Upper lobe of left lung (tissue), 6 donors: Measurements from ENCODE around the gene CRACDL. TPM values are rescaled to one million over a fixed set of nuclear protein-coding genes. Genes with fewer than 3 reads are reported as not detected.
A peak's percentile ranks its signal among the peaks of the same experiment; 100 is the strongest.

Experiments
- ATAC-seq, 2 donors: fragments of 200-7000 bp; cut with Tn5 transposase; one replicate each; pipeline ENCODE4 v1.9.1; 2022; ENCODE audit warnings: mild to moderate bottlenecking in 2 of 2, moderate library complexity in 2 of 2; ENCODE audit not compliant: low FRiP score in 2 of 2
- DNase-seq, 2 donors: peaks; one replicate each; pipeline ENCODE4 v3.0.0-alpha.2; 2019 to 2020
- H3K27ac ChIP-seq, 4 donors: fragments of 200-600 bp; sonication (generic); one replicate each; pipeline ENCODE4 v1.5.1; 2016 to 2019
- H3K27me3 ChIP-seq, 4 donors: fragments of 200-600 bp; sonication (generic); one replicate each; pipeline ENCODE4 v1.5.1; 2017 to 2019
- H3K36me3 ChIP-seq, 4 donors: fragments of 200-600 bp; sonication (generic); one replicate each; pipeline ENCODE4 v1.5.1; 2016 to 2019
- H3K4me1 ChIP-seq, 4 donors: fragments of 200-600 bp; sonication (generic); one replicate each; pipeline ENCODE4 v1.5.1; 2018 to 2019
- H3K4me3 ChIP-seq, 4 donors: fragments of 200-600 bp; sonication (generic); one replicate each; pipeline ENCODE4 v1.5.1; 2017 to 2019; ENCODE audit warnings: mild to moderate bottlenecking in 2 of 4, moderate library complexity in 1 of 4
- H3K9me3 ChIP-seq, 4 donors: fragments of 200-600 bp; sonication (generic); one replicate each; pipeline ENCODE4 v1.5.1; 2018 to 2019
- CTCF ChIP-seq, 6 experiments: fragments of 450-650 bp in 4 of 6; fragments of 200-600 bp in 2 of 6; sonication (generic) in 2 of 6; IDR thresholded peaks; one replicate each; pipeline ENCODE4 v1.5.1; 2016 to 2019; ENCODE audit warnings: antibody characterized with exemption in 6 of 6
- EP300 ChIP-seq, 4 donors: sonication (generic); formaldehyde crosslinking; IDR thresholded peaks; one replicate each; pipeline ENCODE4 v1.5.1; 2017; ENCODE audit warnings: antibody characterized with exemption in 4 of 4, control low read depth in 2 of 4
- POLR2A ChIP-seq, 4 donors: fragments of 450-650 bp; IDR thresholded peaks; one replicate each; pipeline ENCODE4 v1.5.1; 2016 to 2017; ENCODE audit warnings: antibody characterized with exemption in 4 of 4, mild to moderate bottlenecking in 2 of 4
- POLR2AphosphoS5 ChIP-seq, 2 donors: sonication (generic); formaldehyde crosslinking; IDR thresholded peaks; one replicate each; pipeline ENCODE4 v1.5.1; 2017; ENCODE audit warnings: antibody characterized with exemption in 2 of 2
- WGBS, 2 donors: methylation state at CpG; one replicate each; pipeline ENCODE4 v1.1.5; 2017 to 2018; 5-methylcytosine and 5-hydroxymethylcytosine counted together
- total RNA-seq, 6 donors: library from RNA; depleted of rRNA in 4 of 6; stranded (reverse); fragments of >200 nt in 4 of 6; gene quantifications; one replicate each; pipeline versions ENCODE4 v1.1.0 to v1.2.1, GENCODE V29; 2016 to 2021
- donor health status: DM: no; HTN: no; CAD: no; lungs with moderate emphysema.
- donor health status: DM: no; HTN: yes; CAD: no; lungs with severe emphysema.

Gene CRACDL
- total RNA-seq, 6 donors from 2014 or later, result 14.6 to 33.4 (median 20.2) TPM

DNA sequence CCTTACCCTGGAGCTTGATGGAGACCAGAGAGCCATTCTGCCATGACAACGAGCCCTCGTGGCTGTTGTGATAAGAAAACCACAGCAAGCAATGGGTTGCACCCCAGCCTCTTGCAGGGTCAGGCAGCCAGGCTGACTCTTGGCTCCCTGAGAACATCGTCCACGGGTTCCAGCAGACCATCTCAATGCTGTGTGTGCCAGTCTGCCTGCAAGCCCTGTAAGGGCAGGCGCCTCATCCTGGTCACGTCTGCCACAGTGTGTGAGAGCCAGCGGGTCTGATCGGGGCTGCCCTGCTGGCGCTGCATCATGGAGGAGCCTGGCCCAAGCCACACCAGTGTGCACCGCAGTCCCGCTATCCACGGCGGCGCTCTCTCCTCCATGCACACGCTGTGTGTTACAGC is 134.1 kb downstream of the CRACDL start:
- DNase-seq, result peak in 1 of 2 donors; percentile 72
- Histone ChIP-seq H3K27me3 (no peaks in the 10 kb centered on the region), H3K4me1 (peaks cover 30 to 54% (median 41%) of the 10 kb centered on the region in 4 donors), H3K36me3 (peaks cover 0 to 5% (median 4%) of the 10 kb centered on the region in 4 donors), H3K9me3 (no peaks in the 10 kb centered on the region), H3K27ac (no peak overlapping the region), H3K4me3 (no peak overlapping the region)
- WGBS, 2 donors, result 90 to 92% methylated on average over 8 to 15 of the region's 15 CpGs
- TF ChIP-seq POLR2AphosphoS5 (IDR thresholded peaks at IDR 0.05) (no peak), POLR2A (IDR thresholded peaks at IDR 0.05) (no peak), EP300 (IDR thresholded peaks at IDR 0.05) (no peak), CTCF (IDR thresholded peaks at IDR 0.05) (no peak)
- no peak for ATAC-seq

GRCh38 chr2:98801286-98801685 is 134.7 kb downstream of the CRACDL start:
- H3K27ac ChIP-seq, result peak overlapping the region in 2 of 4 donors; percentile 67 to 81
- H3K4me1 ChIP-seq, result peaks cover 24 to 53% (median 36%) of the 10 kb centered on the region in 4 donors
- no peaks in the 10 kb centered on the region for H3K27me3 ChIP-seq
- DNase-seq (no peak), ATAC-seq (no peak)
- H3K9me3 ChIP-seq, result no peaks in the 10 kb centered on the region
- no peak overlapping the region for H3K4me3 ChIP-seq
- peaks cover 0 to 8% (median 7%) of the 10 kb centered on the region in 4 donors for H3K36me3 ChIP-seq
- TF ChIP-seq CTCF (IDR thresholded peaks at IDR 0.05) (no peak), EP300 (IDR thresholded peaks at IDR 0.05) (no peak), POLR2AphosphoS5 (IDR thresholded peaks at IDR 0.05) (no peak), POLR2A (IDR thresholded peaks at IDR 0.05) (no peak)
- 86 to 88% methylated on average over 1 of the region's 1 CpG for WGBS, 2 donors

GRCh38 chr2:98800330-98801064 is 135.5 kb downstream of the CRACDL start:
- Histone ChIP-seq H3K27me3 (no peaks in the 10 kb centered on the region), H3K4me1 (peaks cover 23 to 52% (median 36%) of the 10 kb centered on the region in 4 donors), H3K36me3 (peaks cover 0 to 14% (median 7%) of the 10 kb centered on the region in 4 donors), H3K4me3 (no peak overlapping the region), H3K9me3 (no peaks in the 10 kb centered on the region), H3K27ac (peak overlapping the region in 3 of 4 donors; percentile 2 to 81 (median 67))
- TF ChIP-seq EP300 (IDR thresholded peaks at IDR 0.05), result no peak
- TF ChIP-seq CTCF (IDR thresholded peaks at IDR 0.05), result no peak
- no peak for TF ChIP-seq POLR2A (IDR thresholded peaks at IDR 0.05)
- no peak for TF ChIP-seq POLR2AphosphoS5 (IDR thresholded peaks at IDR 0.05)
- ATAC-seq, result peak in 1 of 2 donors; percentile 68
- 71 to 79% methylated on average over 8 of the region's 8 CpGs for whole genome bisulfite sequencing, 2 donors
- DNase-seq, result peak in 1 of 2 donors; percentile 57

GRCh38 chr2:98799375-98800329 is 136.4 kb downstream of the CRACDL start:
- peaks cover 14 to 43% (median 31%) of the 10 kb centered on the region in 4 donors for H3K4me1 ChIP-seq
- H3K9me3 ChIP-seq, result no peaks in the 10 kb centered on the region
- no peaks in the 10 kb centered on the region for H3K27me3 ChIP-seq
- DNase-seq, result peak in 1 of 2 donors; percentile 7
- WGBS, 2 donors, result 88 to 89% methylated on average over 9 to 10 of the region's 10 CpGs
- no peak overlapping the region for H3K4me3 ChIP-seq
- ATAC-seq, result no peak
- H3K27ac ChIP-seq, result peak overlapping the region; percentile 2 to 81 (median 62)
- peaks cover 0 to 16% (median 7%) of the 10 kb centered on the region in 4 donors for H3K36me3 ChIP-seq
- no peak for TF ChIP-seq CTCF (IDR thresholded peaks at IDR 0.05)
- no peak for TF ChIP-seq POLR2A (IDR thresholded peaks at IDR 0.05)
- TF ChIP-seq POLR2AphosphoS5 (IDR thresholded peaks at IDR 0.05), result no peak
- TF ChIP-seq EP300 (IDR thresholded peaks at IDR 0.05), result no peak
